ACC112 (cell line): Measurements from ENCODE around the gene EXOC3L1.

Source experiments
- H2AFZ ChIP-seq: fragments of 200-600 bp; sonication (generic); one replicate; pipeline ENCODE4 v1.6.0; 2017; ENCODE audit warnings: antibody characterized with exemption, low read length; ENCODE audit not compliant: unreplicated experiment
- H3K27ac ChIP-seq: fragments of 200-600 bp; sonication (generic); 2 replicates; pipeline ENCODE4 v1.5.1; 2014; ENCODE audit warnings: low read depth, mild to moderate bottlenecking, antibody characterized with exemption, low read length, moderate library complexity
- H3K27me3 ChIP-seq: fragments of 200-600 bp; sonication (generic); 2 replicates; pipeline ENCODE4 v1.6.1; 2014; ENCODE audit warnings: mild to moderate bottlenecking, antibody characterized with exemption, low read length, moderate library complexity, mixed read lengths; ENCODE audit not compliant: insufficient read depth
- H3K36me3 ChIP-seq: fragments of 200-600 bp; sonication (generic); 2 replicates; pipeline ENCODE4 v1.6.1; 2016; ENCODE audit warnings: mild to moderate bottlenecking, antibody characterized with exemption, low read length, moderate library complexity, mixed read lengths; ENCODE audit not compliant: insufficient read depth
- H3K4me1 ChIP-seq: fragments of 200-600 bp; sonication (generic); one replicate; pipeline ENCODE4 v1.6.1; 2016; ENCODE audit warnings: low read length, mixed read lengths; ENCODE audit not compliant: insufficient read depth, unreplicated experiment, control insufficient read depth
- H3K4me3 ChIP-seq: fragments of 200-600 bp; sonication (generic); 2 replicates; pipeline ENCODE4 v1.5.1; 2014; ENCODE audit warnings: mild to moderate bottlenecking, low read depth, low read length
- H3K79me2 ChIP-seq: fragments of 200-600 bp; sonication (generic); one replicate; pipeline ENCODE4 v1.6.0; 2016; ENCODE audit warnings: low read length; ENCODE audit not compliant: control insufficient read depth, unreplicated experiment, insufficient read depth

Gene EXOC3L1

DNA sequence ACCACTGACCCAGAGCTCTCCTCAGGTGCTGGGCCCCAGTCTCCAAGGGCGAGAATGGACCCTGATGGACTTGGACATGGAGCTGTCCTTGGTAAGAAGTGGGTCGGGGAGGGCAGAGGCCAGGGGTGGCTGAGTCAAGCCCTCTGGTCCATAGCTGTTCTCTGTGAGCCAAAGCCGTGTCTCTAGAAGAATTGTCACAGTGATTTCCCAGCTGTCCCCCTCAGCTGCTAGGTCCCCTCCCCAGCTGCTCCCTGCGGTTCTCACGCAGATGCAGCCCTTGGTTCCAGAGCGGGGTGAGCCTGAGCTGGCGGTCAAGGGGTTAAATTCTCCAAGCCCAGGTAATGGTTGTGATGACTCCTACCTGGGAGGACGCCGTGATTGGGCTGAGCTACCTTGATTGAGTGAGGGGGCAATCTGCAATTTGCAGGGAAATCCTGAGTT lies 20.9 kb downstream of the EXOC3L1 start:
- Histone ChIP-seq H3K27ac (no peak overlapping the region), H3K36me3 (no peaks in the 10 kb centered on the region), H3K27me3 (no peaks in the 10 kb centered on the region), H3K4me1 (peaks cover 23% of the 10 kb centered on the region), H3K79me2 (peaks cover 3% of the 10 kb centered on the region), H3K4me3 (no peak overlapping the region), H2AFZ (no peak overlapping the region)

DNA sequence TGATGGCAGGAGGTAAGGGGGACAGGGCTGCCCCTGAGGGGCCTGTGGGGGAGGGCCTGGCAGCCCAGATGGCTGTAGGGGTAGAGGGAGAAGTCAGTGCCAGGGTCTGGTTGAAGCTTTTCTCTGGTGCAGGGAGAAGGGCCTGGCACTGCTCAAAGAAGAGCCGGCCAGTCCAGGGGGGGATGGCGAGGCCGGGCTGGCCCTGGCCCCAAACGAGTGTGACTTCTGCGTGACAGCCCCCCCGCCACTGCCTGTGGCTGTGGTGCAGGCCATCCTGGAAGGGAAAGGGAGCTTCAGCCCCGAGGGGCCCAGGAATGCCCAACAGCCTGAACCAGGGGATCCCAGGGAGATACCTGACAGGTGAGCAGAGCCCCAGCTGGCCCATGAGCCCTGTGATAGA lies 22.3 kb downstream of the EXOC3L1 start:
- Histone ChIP-seq H3K27ac (no peak overlapping the region), H2AFZ (no peak overlapping the region), H3K36me3 (no peaks in the 10 kb centered on the region), H3K4me1 (peaks cover 14% of the 10 kb centered on the region), H3K27me3 (no peaks in the 10 kb centered on the region), H3K4me3 (no peak overlapping the region), H3K79me2 (peaks cover 3% of the 10 kb centered on the region)

DNA sequence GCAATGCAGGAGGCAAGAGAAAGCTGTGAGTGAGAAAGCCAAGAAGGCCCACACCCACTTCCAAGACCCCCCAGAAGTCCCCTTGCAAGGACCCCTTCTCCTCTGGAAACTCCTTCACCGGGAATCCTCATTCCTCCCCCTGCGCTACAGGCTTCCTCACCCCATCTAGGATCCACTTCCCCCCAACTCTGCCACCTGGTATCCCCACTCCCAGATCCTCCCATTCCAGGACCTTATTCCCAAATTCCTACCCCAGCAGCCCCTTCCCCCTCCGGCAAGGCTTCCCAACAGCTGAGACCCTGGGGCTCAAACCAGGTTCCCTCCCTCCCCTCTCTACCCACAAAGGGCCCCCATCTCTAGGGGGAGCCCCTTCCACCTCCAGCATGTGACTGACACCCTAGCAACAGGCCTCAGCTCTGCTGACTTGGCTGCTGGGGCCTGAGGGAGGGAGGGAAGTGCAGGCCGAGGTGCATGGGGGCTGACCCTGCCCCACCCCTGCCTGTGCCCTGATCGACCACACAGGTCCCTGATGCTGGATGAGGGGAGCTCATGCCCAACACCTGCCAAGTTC lies 23.3 kb downstream of the EXOC3L1 start:
- H3K79me2 ChIP-seq = peaks cover under 1% of the 10 kb centered on the region
- no peaks in the 10 kb centered on the region for H3K27me3 ChIP-seq
- peaks cover 14% of the 10 kb centered on the region for H3K4me1 ChIP-seq
- no peak overlapping the region for H2AFZ ChIP-seq
- no peak overlapping the region for H3K4me3 ChIP-seq
- H3K36me3 ChIP-seq = no peaks in the 10 kb centered on the region
- no peak overlapping the region for H3K27ac ChIP-seq

DNA sequence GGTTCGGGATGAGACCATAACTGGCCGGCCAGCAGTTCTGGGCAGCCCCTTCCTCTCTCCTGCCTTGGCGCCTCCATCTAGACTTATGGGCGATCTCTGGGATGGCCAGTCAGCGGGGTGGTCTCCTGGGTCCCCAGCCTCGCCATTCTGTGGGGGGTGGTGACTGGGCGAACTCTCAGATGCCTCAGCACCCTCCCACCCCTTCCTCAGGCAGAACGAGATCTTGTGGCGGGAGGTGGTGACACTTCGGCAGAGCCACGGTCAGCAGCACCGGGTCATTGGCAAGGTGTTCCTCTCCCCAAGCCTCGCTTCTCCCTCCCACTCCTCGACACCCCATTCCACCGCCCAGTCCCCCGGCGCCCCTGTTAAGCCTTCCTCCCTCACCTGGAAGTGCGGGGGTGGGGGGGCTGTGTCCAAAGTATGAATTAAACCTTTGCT lies 23.8 kb downstream of the EXOC3L1 start:
- Histone ChIP-seq H3K79me2 (no peaks in the 10 kb centered on the region), H3K27ac (no peak overlapping the region), H3K27me3 (no peaks in the 10 kb centered on the region), H2AFZ (no peak overlapping the region), H3K4me1 (peaks cover 9% of the 10 kb centered on the region), H3K4me3 (no peak overlapping the region), H3K36me3 (no peaks in the 10 kb centered on the region)

DNA sequence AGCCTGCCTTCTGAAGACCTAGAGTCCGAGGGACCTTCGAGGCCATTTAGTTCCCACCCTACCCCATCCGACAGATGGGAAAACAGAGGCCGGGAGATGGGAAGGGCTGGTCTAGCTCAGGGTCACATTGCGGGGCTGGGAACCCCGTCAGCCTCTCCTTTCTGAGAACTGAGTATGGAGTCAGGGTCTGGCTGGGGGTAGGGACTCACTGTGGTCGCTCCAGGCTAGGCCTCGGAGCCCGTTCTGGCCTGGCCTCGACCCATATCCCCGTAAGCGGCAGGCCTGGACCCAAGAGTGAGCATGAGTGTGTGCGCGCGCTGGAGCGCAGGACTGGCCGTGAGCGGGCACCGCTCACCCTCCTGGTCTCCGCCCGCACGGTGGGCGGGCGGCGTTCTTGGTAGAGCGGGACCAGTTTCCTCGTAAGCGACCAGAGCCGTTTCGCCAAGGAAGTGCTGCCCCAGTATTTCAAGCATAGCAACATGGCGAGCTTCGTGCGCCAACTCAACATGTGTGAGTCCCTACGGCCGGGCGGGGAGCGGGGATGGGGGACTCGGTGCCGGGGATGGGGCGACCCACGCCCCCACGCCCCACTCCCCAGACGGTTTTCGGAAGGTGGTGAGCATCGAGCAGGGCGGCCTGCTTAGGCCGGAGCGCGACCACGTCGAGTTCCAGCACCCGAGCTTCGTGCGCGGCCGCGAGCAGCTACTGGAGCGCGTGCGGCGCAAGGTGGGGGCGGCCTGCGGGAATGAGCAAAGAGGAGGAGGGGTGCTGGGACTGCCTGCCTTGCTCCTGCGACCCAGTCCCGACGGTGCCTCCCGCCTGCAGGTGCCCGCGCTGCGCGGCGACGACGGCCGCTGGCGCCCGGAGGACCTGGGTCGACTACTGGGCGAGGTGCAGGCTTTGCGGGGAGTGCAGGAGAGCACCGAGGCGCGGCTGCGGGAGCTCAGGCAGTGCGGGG lies 24.5 kb downstream of the EXOC3L1 start:
- H3K27ac ChIP-seq = no peak overlapping the region
- H3K79me2 ChIP-seq = no peaks in the 10 kb centered on the region
- peaks cover 4% of the 10 kb centered on the region for H3K4me1 ChIP-seq
- H2AFZ ChIP-seq = no peak overlapping the region
- no peak overlapping the region for H3K4me3 ChIP-seq
- H3K36me3 ChIP-seq = no peaks in the 10 kb centered on the region
- H3K27me3 ChIP-seq = no peaks in the 10 kb centered on the region

DNA sequence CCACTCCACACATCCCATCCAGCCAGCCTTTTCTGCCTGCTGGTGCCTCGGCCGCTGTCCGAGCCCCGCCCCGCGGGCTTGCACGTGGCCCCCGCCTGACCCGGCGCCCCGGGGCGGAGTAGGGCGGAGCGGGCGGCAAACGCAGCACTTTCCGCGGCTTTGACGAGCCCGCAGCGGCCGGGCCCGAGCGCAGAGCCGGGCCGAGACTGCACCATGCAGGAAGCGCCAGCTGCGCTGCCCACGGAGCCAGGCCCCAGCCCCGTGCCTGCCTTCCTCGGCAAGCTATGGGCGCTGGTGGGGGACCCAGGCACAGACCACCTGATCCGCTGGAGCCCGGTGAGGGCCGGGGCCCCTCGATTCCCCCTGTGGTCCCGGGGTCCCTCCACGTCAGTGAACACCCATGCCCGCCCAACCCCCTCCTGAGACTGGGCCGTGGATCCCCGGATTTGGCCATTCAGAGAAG lies 25.3 kb downstream of the EXOC3L1 start, which contains the start of gene HSF4:
HSF4 (plus strand) TSS at position 147 of the 463 bp plus-strand sequence; CDS start at position 214, 67 bp downstream.
- no peak within 1 kb of the TSS for H3K27ac ChIP-seq
- H3K27me3 ChIP-seq = no peaks in the 10 kb centered on the region
- H2AFZ ChIP-seq = no peak within 1 kb of the TSS

DNA sequence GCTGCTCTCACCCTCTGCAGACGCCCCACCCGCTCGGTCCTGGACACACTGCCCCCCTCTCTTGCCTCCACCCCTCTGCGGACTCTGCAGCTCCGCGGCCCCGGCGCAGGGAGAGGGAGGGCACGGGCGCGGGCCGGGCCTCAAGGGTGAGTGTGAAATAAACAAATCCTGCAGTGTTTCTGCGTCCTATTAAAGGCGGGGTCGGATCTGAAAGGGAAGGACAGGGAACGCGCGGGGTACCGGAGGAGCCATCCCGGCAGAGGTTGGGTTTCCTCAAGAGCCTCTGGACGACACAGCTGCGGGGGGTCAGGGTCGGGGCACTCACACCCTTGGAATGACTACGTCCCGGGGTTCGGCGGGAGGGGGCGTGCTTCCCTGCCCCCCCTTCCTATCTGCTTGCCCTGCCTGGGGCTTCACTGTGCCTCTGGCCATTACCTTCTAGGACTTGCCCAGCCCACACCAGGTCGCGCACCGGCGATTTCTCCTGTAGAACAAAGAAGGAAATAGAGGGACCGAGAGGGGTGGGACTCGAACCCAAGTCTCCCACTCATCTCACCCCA lies 25.9 kb downstream of the EXOC3L1 start:
- Histone ChIP-seq H3K4me3 (0 out of 2 replicates have a peak overlapping the region, but pooled peaks have one; percentile 14), H2AFZ (no peak overlapping the region), H3K79me2 (no peaks in the 10 kb centered on the region), H3K36me3 (no peaks in the 10 kb centered on the region), H3K27ac (no peak overlapping the region), H3K4me1 (peaks cover 2% of the 10 kb centered on the region), H3K27me3 (no peaks in the 10 kb centered on the region)

More for the DNA sequence above, 25.3 kb downstream of the EXOC3L1 start, which contains the start of gene HSF4:
- no peaks in the 10 kb centered on the region for H3K36me3 ChIP-seq
- no peaks in the 10 kb centered on the region for H3K79me2 ChIP-seq
- H3K4me1 ChIP-seq = peaks cover 4% of the 10 kb centered on the region
- H3K4me3 ChIP-seq = 0 out of 2 replicates have a peak within 1 kb of the TSS, but pooled peaks have one; percentile 14

DNA sequence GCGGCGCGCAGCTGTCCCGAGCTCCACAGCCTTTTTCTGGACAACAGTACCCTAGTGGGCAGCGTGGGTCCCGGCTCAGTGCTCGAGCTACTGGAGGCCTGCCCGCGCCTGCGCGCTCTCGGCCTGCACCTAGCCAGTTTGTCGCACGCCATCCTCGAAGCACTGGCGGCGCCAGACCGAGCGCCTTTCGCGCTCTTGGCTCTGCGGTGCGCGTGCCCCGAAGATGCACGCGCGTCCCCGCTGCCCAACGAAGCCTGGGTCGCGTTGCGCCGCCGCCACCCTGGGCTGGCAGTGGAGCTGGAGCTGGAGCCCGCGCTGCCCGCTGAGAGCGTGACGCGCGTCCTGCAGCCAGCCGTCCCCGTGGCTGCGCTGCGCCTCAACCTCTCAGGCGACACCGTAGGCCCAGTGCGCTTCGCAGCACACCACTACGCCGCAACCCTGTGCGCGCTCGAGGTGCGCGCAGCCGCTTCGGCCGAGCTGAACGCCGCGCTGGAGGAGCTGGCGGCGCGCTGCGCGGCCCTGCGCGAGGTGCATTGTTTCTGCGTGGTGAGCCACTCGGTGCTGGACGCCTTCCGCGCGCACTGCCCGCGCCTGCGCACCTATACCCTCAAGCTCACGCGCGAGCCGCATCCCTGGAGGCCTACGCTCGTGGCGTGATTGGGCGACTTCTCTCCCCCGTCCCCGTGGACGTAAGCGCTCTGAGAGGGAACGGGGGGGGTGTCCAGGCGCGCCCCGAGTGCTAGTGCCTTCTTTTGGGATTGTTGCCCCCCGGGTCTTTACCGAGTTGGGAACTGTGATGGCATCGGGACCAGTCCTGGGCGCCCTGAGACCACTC lies 26.6 kb downstream of the EXOC3L1 start:
- H3K4me1 ChIP-seq = no peaks in the 10 kb centered on the region
- no peak overlapping the region for H2AFZ ChIP-seq
- H3K4me3 ChIP-seq = no peak overlapping the region
- H3K27me3 ChIP-seq = no peaks in the 10 kb centered on the region
- H3K79me2 ChIP-seq = no peaks in the 10 kb centered on the region
- H3K36me3 ChIP-seq = no peaks in the 10 kb centered on the region
- H3K27ac ChIP-seq = no peak overlapping the region

DNA sequence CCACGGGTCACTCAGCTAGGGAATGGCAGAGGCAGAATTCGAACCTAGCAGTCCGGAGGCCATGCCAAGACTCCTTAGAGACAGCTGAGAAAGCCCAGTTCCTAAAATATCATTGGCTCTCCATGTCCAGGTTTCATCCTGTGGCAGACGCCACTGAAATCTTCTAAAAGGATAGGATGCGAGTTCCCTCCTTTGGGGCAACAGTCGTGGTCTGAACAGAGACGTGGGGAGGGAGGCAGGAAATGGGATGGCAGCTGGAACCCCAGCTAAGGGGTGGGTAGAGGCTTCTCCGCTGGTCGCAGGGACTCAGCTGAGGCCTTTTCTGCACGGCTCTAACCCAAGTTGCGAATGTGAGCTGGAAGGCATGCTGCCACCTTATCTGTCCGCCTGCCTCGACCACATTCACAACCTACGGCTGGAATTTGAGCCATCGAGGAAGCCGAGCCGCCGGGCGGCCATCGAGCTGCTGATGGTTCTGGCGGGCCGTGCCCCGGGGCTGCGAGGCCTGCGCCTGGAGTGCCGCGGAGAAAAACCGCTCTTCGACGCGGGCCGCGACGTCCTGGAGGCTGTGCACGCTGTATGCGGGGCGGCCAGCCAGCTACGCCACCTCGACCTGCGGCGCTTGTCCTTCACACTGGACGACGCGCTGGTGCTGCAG lies 27.3 kb downstream of the EXOC3L1 start:
- Histone ChIP-seq H3K36me3 (no peaks in the 10 kb centered on the region), H3K4me3 (no peak overlapping the region), H3K27ac (no peak overlapping the region), H2AFZ (no peak overlapping the region), H3K4me1 (no peaks in the 10 kb centered on the region), H3K27me3 (no peaks in the 10 kb centered on the region), H3K79me2 (no peaks in the 10 kb centered on the region)
